Skeletal muscle satellite cell (primary cell): ENCODE results near the gene ADRA2C.
"Not testable (repeated sequence)": the region's sequence is repeated elsewhere in the genome, so short reads cannot be mapped to it uniquely, and the experiment has no call there.

ENCODE experiments used
- H3K27me3 ChIP-seq: 2 replicates; pipeline ENCODE4 v1.7.0; 2013; ENCODE audit warnings: low read length; ENCODE audit not compliant: control insufficient read depth, insufficient read depth
- H3K36me3 ChIP-seq: 2 replicates; pipeline ENCODE4 v1.7.0; 2013; ENCODE audit warnings: mild to moderate bottlenecking, control low read depth, low read length; ENCODE audit not compliant: insufficient read depth
- H3K4me1 ChIP-seq: 2 replicates; pipeline ENCODE4 v1.7.0; 2013; ENCODE audit warnings: low read length; ENCODE audit not compliant: control insufficient read depth, insufficient read depth
- H3K4me2 ChIP-seq: 2 replicates; pipeline ENCODE4 v1.7.0; 2013; ENCODE audit warnings: mild to moderate bottlenecking, low read length
- H3K4me3 ChIP-seq: 2 replicates; pipeline ENCODE4 v1.7.0; 2013; ENCODE audit warnings: low read length
- H3K9ac ChIP-seq: 2 replicates; pipeline ENCODE4 v1.7.0; 2013; ENCODE audit warnings: mild to moderate bottlenecking, low read depth, low read length, moderate library complexity
- H3K9me3 ChIP-seq: replicated peaks from 2 replicates; pipeline ENCODE4 v1.7.0; 2013; ENCODE audit warnings: mild to moderate bottlenecking, control low read depth, low read length

ADRA2C gene

DNA sequence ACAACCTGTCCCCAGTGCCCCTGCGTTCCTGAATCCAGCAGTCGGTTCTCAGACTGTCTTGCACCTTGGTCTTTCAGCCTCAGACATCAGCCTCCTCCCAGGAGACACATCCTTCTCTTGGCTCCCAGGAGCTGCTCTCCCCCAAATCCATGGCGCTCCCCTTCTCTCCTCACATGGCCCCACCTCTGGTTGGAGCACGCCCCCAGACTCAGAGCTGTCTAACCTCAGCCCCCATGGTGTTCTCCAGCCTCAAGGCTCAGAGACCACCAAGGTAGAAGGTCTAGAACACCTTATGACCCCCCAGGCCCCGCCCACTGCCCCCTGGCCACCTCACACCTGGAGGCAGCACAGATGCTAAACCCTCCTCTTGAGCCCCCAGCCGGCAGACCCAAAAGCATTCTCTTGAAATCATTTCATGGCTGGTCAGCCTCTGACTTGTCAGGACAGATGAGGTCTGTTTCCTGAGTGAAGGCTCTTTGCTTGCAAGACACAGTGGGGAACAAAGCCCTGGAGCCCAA is 47.9 kb downstream of the ADRA2C start:
- no peak overlapping the region for H3K4me2 ChIP-seq
- no peak overlapping the region for H3K9ac ChIP-seq
- no peaks in the 10 kb centered on the region for H3K36me3 ChIP-seq
- no peaks in the 10 kb centered on the region for H3K4me1 ChIP-seq
- no peaks in the 10 kb centered on the region for H3K9me3 ChIP-seq
- H3K4me3 ChIP-seq: no peak overlapping the region
- H3K27me3 ChIP-seq: peaks cover 10% of the 10 kb centered on the region

DNA sequence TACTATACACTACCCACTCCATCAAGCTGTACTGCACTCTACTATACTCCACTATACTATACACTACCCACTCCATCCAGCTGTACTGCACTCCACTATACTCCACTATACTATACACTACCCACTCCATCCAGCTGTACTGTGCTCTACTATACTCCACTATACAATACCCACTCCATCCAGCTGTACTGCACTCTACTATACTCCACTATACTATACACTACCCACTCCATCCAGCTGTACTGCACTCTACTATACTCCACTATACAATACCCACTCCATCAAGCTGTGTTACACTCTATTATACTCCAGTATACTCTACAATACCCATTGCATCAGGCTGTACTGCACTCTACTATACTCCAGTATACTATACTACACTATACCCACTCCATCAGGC is 48.7 kb downstream of the ADRA2C start:
- H3K27me3 ChIP-seq, H3K9me3 ChIP-seq, H3K4me2 ChIP-seq, H3K36me3 ChIP-seq, H3K4me3 ChIP-seq, H3K9ac ChIP-seq, H3K4me1 ChIP-seq: not testable (repeated sequence)

DNA sequence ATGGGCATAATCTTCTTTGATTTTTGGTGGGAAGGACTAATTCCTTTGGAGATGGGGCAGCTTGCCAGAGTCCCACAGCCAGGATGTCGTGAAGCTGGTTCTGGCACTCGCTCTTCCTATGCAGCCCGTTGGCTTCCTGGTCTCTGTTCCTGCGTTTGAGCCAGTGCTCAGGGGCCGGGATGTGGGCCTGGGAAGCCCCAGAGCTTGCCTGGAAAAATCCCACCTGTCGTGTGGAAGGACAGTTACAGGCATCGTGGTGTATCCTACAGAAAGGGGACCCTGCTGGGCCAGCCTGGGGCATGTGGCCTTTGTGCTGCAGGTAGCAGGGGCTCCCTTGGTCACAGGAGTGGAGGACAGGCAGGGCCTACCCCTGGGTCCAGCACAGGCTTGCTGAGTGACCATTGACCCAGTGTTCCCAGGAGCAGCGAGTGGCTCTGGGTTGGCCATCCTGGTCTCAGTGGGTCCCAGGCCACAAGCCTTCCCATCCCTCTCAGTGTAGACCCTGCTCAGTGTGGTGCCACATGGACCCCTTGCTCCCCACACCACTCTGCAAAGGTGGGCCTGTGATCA is 50.2 kb downstream of the ADRA2C start:
- no peaks in the 10 kb centered on the region for H3K9me3 ChIP-seq
- no peak overlapping the region for H3K9ac ChIP-seq
- H3K36me3 ChIP-seq: no peaks in the 10 kb centered on the region
- no peak overlapping the region for H3K4me2 ChIP-seq
- no peaks in the 10 kb centered on the region for H3K27me3 ChIP-seq
- no peak overlapping the region for H3K4me3 ChIP-seq
- H3K4me1 ChIP-seq: no peaks in the 10 kb centered on the region

- no peaks in the 10 kb centered on the region for H3K36me3 ChIP-seq
- H3K27me3 ChIP-seq: no peaks in the 10 kb centered on the region
- no peaks in the 10 kb centered on the region for H3K9me3 ChIP-seq
- H3K9ac ChIP-seq: no peak overlapping the region
- no peaks in the 10 kb centered on the region for H3K4me1 ChIP-seq
- H3K4me3 ChIP-seq: no peak overlapping the region
- H3K4me2 ChIP-seq: no peak overlapping the region
These were observed 51.1 kb downstream of the ADRA2C start for GRCh38 chr4:3816983-3817960.
